NOMO-1 (cell line): Measurements from ENCODE around the gene BCKDHB.
A peak's percentile ranks its signal among the peaks of the same experiment; 100 is the strongest.
"Not testable (repeated sequence)": the region's sequence is repeated elsewhere in the genome, so short reads cannot be mapped to it uniquely, and the experiment has no call there.

Source experiments
- DNase-seq, 2 experiments: peaks; one replicate each; lab custom pipeline; 2025; ENCODE audit not compliant: unreplicated experiment in 2 of 2; lab: John Stamatoyannopoulos, UW

BCKDHB gene

DNA sequence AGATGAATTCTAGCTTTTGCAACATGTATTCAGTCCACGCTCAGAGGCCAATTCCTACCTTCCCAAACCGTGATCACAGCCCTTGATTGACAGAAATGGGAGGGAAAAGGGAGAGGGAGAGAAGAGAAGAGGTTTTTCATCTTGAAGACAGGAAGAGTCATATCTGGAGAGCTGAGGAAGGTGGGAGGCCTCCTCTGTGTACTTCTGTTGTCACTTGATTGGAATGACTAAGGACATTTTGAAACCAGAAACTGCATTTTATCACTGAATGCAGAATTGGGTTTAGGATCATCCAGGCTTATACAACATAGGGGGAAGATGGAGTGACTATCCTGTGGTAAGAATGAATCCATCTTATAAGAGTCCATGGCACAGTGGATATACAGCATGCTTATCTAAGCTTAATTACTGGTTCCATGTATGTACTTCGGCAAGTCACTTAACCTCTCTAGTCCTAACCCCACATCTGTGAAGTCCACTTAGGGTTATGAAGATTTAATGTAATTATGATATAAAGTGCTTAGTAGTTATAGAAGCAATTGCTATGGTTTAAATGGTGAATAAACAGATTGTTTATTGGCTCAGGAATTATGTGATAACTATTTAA, 144.0 kb downstream of the BCKDHB start:
- no peak for DNase-seq

DNA sequence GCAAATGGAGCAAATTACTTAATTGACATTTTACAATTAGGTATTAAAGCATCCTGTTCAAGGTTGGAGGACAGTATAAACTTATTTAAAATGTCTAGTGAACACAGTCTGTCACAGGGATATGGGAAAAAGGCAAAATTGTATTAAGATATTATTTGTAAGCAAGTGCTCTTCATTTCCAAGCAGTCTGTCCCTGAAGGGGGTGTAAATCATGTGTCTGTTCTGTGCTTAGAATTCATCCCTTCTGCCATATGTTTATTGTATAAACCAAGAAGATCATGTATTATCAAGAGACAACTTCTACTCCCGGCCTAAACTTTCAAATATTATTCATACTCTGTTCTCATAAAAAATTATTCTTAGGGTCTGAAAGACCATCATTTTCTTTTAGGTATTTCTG, 144.8 kb downstream of the BCKDHB start:
- no peak for DNase-seq

DNA sequence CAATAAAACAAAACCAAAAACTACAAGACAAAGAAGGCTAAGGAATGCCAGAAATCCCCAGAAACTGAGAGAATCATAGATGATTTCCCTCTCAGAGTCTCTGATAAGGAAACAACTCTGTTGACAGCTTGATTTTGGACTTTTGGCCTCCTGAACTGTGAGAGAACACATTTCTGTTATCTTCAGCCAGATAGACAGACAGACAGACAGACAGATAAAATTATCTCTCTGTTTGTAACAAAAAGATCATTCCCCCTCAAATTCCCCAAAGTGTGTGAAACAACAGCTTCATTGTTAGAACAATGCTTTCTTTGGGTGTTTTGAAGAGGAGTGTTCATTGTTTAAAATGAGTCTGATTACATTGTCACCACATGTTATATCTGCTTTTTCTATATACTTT, 148.2 kb downstream of the BCKDHB start:
- DNase-seq, result no peak

DNA sequence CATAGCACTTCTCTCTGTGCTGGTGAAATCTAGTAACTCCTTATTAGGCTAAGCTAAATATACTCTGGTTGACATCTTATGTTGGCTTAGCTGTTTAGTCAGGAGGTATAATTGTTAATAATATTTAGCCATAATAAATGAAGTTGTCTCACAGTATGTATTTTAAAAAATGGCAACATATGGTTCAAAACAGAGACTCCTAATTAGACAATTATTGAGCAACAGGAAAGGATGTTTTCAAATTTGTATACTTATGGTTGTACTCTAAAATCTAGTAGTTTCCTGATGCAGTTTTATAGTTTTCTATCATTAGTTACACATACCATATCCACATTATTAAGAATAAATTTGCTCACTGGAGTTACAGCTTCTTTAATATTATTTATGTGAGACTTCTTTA, 150.2 kb downstream of the BCKDHB start:
- no peak for DNase-seq

DNA sequence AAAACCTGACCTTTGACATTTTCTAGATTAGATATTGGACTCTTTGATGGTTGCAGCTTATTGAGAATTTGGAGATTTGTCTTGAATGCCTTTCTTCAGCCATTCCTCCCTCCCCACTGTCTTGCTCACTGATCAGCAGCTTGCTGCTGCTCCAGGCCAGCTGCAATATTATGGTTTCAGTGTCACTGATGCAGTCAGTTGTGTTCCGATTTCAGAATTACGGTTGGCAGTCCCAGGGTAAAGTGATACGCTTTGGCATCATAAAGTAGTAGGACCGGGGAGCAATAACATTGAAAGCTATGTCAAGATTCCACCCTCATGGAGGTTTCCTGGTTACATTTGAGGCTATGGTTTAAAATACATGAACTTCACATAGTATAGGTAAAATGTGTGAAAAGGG, 152.6 kb downstream of the BCKDHB start:
- no peak for DNase-seq

DNA sequence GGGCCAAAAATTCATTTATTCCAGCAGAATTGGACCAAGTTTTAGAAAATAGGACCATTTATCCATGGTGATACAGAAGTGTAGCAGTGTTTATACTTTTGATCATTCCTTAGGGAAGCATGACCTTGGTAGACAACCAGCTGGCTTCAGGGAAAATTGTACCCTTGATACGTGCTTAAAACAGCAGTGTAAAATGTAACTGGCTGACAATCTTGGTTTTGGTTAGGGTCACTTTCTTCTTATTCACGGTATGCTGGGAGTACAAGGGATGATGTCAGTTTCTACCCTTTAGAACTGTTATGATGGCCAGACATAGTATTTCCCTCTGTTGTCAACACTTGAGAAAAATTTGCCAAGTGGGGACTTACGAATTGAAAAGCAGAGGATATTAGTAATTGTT, 157.1 kb downstream of the BCKDHB start:
- DNase-seq, result no peak

DNA sequence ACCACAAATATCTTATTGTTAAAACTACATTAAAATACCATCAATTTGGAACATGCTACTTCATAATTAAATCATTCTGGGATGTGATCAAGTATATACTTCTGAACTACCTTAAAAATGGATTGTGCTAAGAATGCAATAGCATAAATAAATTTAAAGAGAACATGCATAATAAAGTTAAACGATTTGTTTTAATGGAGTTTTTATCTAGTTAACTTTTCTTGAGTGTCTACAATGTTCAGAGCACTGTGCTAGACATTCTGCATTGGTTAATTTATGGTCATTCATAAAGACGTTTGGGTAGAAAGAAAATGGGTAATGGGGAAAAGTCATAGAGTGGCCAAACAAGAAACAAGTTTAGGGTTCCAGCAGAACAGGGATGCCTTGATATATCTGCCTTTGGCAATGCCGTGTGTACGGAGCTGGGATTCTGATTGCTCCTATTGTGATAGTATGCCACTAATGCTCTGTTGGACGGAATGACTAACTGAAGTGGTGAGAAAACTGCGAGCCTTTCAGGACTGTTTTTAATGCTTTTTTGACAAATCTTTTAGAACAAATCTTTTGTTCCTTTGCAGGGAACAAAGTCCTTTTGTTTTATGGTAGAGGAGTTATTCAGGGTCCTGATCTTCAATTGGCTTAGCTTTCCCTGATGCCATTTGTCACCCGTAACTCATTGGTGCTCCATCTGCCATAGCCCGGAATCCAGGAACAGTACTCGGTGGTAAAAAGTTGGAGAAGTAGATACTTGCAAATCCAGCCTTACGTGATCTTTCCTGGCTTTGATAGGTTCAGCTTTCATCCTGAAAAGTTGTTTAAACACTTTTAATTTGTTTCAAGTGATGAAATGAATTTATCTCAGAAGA, 162.6 kb downstream of the BCKDHB start:
- DNase-seq, result no peak

DNA sequence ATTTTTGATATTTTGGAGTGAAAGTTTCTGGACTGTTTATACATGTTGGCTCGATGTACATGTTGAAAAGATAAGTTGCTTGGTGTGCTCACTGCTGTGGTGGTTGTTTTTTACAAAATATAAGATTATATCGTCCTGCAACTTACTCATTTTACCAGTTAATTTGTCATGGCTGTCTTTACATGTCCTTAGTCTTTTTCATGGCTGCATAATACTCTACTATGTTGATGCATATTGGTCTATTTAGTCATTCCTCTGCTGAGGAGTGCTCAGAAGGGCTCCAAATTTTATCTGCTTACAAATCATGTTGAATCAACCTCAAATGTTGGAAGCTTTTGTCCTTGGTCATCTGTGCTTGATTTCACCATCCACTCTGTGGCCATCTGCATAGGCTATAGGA, 164.6 kb downstream of the BCKDHB start:
- no peak for DNase-seq

DNA sequence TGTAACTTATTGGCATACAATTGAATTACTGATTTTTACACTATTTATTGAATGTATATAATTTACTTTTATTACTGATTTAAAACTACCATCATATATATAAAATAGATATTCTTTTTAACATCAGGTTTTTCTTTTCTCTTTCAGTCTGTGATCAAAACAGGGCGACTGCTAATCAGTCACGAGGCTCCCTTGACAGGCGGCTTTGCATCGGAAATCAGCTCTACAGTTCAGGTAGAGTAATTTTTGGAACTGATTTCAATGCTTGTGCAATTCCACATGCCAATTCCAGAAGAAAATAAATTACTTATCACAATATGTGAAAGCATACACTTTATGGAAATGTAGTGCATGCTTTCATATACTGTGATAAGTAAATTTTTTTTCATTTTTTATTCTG, 166.5 kb downstream of the BCKDHB start:
- no peak for DNase-seq

DNA sequence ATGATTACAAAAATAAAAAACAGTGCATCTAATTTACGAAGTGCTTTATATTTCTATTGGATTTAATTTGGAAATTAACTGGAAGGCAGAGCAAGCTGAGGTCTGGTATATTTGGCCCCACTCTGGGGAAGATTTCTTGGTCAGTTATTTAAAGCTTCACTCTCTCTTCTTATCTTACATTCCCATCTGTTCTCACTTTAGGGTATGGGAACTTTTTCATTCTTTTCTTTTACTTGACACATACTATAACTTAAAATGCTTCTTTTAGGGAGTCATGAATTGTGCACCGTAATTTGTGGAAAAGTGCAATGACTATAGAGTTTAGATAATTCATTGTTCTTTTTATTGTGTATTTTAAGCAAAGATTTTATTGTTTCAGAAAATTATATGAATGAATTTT, 170.4 kb downstream of the BCKDHB start:
- no peak for DNase-seq

DNA sequence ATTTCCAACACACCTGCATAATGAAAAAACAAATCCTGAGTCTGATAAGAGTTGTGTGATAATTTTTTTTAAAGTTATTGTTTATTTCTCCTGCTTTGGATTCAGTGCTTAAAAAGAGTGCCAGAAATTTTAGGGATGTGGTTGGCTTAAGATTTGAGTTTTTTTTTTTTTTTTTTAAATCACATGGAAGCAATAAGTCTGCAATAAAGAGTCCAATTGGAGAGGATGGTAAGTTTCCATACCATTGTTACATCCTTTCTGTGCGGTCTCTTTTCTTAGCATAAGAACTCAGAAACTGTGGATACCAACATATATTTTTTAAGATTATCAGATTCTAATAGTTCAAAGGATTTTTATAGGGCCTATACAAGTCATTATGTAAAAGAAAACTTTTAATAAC, 171.0 kb downstream of the BCKDHB start:
- no peak for DNase-seq

DNA sequence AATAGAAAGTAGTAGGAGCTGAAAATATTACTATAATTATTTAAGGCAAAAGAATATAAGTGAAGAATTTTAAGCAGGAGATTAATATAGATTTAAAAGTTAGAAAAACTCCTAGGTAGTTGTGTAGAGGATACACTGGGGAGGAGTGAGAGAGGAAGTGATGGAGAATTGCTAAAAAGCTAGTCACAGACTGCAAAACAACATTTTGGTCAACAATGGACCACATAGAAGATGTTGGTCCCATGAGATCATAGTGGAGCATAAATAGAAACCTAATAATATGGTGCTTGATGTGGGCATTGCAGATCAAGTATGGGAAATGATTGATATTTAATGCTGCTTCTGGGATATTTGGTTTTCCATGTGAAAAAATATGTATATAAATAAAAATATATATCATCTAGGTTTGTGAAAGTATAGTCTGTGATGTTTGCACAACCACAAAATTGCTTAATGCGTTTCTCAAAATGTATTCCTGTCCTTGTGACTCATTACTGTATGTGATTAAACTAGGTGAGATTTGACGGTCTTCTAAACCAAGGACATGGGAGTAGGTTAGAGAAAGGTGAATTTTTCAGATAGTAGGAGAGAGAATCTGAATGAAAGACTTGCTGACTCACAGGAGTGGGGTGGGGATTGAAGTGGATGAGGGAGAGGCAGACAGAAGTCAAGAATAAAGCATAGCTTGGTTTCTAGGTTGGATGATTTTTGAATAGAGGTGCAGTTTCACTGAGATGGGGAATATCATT, 174.0 kb downstream of the BCKDHB start:
- peak in 1 of 2 experiments; percentile 10 for DNase-seq

DNA sequence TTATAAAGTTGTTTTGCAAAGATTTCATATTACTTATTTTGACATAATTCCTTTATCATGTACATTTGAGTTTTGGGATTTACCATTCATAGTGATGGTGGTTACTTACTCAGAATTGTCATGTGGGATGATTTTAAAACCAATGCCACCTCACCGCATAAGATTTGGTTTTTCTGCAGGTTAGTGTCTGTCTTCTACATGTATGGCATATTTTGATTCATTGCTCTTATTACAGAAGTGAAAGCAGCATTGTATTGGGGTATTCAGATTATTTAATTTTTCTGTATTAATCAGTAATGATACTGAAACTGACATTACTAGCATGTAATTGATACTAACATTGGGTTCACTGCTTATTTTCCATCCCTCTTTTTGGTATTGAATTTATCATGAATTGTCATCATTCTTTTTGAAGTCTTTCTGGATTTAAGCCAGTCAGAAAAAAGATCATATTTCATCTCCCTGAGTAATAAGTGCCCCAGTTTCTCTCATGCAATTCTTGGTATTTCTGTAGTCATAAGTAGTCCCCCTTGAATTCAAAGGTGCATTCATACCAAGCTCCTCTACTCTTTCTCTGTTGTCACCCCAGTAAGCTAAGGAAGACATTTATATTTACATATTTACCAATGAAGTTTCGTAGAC, 176.6 kb downstream of the BCKDHB start:
- no peak for DNase-seq

DNA sequence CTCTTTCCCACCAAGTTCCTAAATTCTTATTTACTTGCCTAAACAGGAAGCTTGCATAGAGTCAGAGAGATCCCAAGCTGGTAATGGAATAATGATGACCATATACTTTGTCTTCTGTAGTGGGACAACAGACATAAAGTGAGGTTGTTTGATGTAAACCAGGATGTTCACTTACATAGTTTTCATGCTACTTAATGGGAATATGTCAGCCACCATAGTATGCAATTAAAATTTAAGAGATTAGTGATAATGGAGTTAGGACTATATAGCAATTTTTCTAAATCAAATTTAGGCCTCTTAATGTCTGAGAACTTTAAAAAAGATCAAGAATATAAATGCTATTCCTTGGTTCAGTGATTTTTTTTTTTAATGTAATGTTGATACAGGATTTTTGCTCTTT, 180.6 kb downstream of the BCKDHB start:
- no peak for DNase-seq

DNA sequence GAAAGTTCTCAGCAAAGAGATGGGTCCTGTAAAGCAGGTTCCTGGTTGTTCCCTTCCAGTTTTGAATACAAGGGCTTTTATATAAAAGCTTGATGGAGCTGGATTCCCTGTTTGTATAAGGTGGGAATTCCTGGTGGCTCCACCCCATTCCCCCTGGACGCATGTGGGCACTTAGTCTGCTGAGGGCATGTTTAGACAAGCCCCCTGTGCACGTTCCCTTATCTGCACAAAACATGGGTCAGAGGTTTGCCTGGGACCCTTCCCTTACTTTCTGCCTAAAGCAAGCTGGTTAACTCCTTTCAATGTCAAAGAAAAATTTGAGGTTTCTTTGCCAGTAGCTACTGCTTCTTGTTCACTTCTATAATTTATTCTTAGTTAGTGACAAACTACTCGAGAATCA, 181.1 kb downstream of the BCKDHB start:
- DNase-seq, result no peak

DNA sequence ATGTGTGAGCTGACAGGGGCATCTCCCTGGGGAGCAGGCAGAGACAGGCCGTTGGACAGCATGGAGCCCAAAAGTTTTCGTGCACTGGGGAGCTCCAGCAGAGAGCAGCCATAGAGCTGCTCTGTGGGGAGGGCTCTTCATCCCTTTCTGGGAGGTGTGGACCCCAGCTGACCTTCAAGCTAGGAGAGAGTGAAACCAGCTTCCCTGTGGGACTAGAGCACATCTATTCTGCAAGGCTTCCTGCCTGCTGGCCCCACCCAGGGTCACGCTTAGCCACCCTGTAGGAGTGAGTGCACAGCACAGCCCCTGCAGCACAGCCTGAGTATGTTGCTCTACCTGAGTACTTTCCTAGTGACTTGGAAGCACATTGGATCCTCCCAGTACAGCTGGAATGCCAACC, 183.3 kb downstream of the BCKDHB start:
- DNase-seq, result no peak

DNA sequence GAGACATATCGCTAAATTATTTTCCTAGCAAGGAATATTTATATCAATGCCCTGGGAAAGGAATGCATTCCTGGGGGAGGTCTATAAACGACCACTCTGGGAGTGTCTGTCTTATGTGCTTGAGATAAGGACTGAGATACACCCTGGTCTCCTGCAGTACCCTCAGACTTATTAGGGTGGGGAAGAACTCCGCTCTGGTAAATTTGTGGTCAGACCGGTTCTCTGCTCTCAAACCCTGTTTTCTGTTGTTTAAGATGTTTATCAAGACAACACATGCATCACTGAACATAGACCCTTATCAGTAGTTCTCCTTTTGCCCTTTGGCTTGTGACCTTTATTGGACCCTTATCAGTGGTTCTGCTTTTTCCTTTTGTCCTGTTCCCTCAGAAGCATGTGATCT, 188.1 kb downstream of the BCKDHB start:
- DNase-seq, result not testable (repeated sequence)

DNA sequence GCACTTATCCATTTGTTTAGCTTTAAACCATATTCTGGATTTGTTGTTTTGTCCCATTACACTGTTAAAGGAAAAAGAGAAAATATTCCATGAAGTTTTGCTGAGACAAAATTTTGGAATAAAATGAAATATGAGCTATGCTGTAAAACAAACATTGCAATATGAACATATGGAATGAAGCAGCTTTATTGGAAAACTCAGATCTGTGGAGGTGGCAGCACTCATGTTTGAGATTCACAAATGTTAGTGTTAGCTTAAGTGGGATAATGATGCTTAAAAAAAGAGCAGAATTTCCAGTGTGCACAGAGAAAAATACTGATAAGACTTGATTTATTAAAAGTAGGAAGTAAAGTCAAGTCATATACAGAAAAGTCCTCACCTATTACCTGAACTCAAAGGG, 196.2 kb downstream of the BCKDHB start:
- no peak for DNase-seq

DNA sequence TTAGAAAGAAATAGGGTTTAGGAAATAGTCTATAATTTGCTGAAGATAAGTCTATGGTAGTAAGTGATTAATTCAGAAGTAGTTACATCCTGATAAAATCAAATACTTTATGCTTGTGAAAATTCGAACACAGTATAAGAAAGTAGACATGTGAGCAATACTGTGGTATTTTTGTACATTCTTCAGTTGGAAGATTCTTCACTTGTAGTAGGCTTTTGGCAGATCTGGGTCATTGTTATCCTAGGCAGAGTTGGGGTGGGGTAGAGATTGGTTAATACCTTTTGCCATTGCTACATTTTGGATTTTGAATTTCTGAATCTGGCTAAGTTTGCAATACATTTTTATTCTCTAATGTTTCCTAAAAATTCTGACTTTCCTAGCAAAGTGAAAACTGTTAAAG, 197.5 kb downstream of the BCKDHB start:
- no peak for DNase-seq

DNA sequence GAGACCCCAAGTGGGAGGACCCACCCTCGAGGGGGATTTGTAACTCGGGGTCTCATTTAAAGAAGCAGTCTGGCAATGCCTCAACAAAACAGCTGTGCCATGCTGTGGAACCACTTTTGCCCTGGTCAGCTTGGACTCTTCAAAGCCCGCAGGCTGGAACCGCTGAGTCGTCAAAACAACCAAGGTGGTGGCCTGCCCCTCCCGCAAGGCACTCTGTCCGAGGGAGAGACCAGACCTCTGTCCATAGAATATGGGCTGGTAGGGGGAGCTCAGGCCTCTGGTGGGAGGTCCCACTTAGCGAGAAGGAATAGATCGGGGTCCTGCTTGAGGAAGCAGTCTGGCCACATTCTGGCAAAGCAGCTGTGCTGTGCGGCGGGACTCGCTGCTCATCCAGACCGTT, 208.1 kb downstream of the BCKDHB start:
- DNase-seq, result no peak

DNA sequence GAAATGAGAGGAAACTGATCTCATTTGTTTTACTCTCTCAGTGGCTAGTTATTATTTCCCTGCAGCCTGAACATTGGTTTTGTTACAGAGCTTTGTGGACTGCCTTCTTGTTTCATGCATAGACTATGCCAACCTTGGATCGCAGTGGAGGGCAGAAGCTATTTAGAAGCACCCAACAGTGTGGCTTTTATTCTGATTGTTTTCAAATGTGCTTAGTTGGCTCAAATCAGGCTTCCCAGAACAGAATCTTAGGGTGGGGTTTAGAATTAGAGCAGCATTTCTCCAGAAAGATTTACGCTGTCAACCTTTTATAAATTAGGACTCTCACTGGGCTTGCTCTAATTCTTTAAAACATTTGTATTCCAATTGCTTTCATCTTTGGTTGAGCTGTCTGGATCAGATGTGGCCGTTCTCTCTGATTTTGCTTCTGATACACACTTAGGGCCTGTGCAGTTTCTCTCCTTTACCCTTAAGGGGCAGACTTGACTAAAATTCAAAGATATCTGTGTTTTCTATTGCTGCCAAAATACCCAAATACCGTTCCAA, 210.3 kb downstream of the BCKDHB start:
- DNase-seq, result no peak
